Measurements from ENCODE around the gene CHAT. TPM values are rescaled to one million over a fixed set of nuclear protein-coding genes. Genes with fewer than 3 reads are reported as not detected.

CHAT gene
- total RNA-seq (not detected), polyA plus RNA-seq (not detected)
- long read RNA-seq, donor 1: 0 reads
- long read RNA-seq, donor 2: 0 reads

GRCh38 chr10:49613882-49614241, at the start of gene CHAT:
Gene CHAT, plus strand, starts transcription at chr10:49614037. Its CDS starts 153 bp downstream, at chr10:49614190.
- peaks cover 0 to 36% (median 15%) of the 10 kb centered on the region in 6 donors for H3K4me1 ChIP-seq
- 2 to 9% (median 4%) methylated on average over 9 to 10 of the region's 10 CpGs for WGBS, 5 donors
- peak; percentile 47 for DNase-seq

GRCh38 chr10:49564461-49565009, 49.3 kb upstream of the CHAT start:
- H3K27ac ChIP-seq: no peak overlapping the region

More at GRCh38 chr10:49613882-49614241, at the start of gene CHAT:
- no peak within 1 kb of the TSS for H3K27ac ChIP-seq
- intact Hi-C loops (cut with DNase I; ENCODE audit: low total_unique reads): no loop called here
- H3K27me3 ChIP-seq (replicated peaks in 1 of 7): peaks cover 2 to 100% (median 76%) of the 10 kb centered on the region in 7 donors
- no peak within 1 kb of the TSS for H3K4me3 ChIP-seq
- peaks cover 0 to 18% (median 0%) of the 10 kb centered on the region in 8 donors for H3K9me3 ChIP-seq
- no peaks in the 10 kb centered on the region for H3K36me3 ChIP-seq
- TF ChIP-seq POLR2A (IDR thresholded peaks at IDR 0.05): no peak

GRCh38 chr10:49567810-49568209, 46.0 kb upstream of the CHAT start:
- Histone ChIP-seq H3K4me1 (no peaks in the 10 kb centered on the region), H3K27ac (no peak overlapping the region), H3K9me3 (peaks cover 0 to 13% (median 0%) of the 10 kb centered on the region in 8 donors), H3K27me3 (replicated peaks in 1 of 7) (peaks cover 0 to 27% (median 0%) of the 10 kb centered on the region in 7 donors), H3K36me3 (no peaks in the 10 kb centered on the region), H3K4me3 (no peak overlapping the region)
- TF ChIP-seq CTCF (IDR thresholded peaks at IDR 0.05 in 8 of 11, conservative IDR thresholded peaks at IDR 0.05 in 3 of 11) (no peak), POLR2AphosphoS5 (IDR thresholded peaks at IDR 0.05) (no peak)
- intact Hi-C loops (cut with DNase I; ENCODE audit: low total_unique reads): no loop called here
- DNase-seq: no peak
- 58 to 94% (median 82%) methylated on average over 1 of the region's 1 CpG for WGBS, 5 donors

More at GRCh38 chr10:49564461-49565009, 49.3 kb upstream of the CHAT start:
- Histone ChIP-seq H3K4me1 (no peaks in the 10 kb centered on the region), H3K9me3 (peaks cover 0 to 9% (median 0%) of the 10 kb centered on the region in 8 donors), H3K36me3 (no peaks in the 10 kb centered on the region), H3K4me3 (no peak overlapping the region), H3K27me3 (replicated peaks in 1 of 7) (peaks cover 0 to 35% (median 0%) of the 10 kb centered on the region in 7 donors)
- no peak for DNase-seq
- TF ChIP-seq POLR2AphosphoS5 (IDR thresholded peaks at IDR 0.05) (no peak), CTCF (IDR thresholded peaks at IDR 0.05 in 8 of 11, conservative IDR thresholded peaks at IDR 0.05 in 3 of 11) (no peak), POLR2A (IDR thresholded peaks at IDR 0.05) (no peak)
- intact Hi-C loops (cut with DNase I; ENCODE audit: low total_unique reads): no loop called here
- WGBS, 5 donors: 71 to 89% (median 85%) methylated on average over 4 of the region's 4 CpGs

- H3K27me3 ChIP-seq (replicated peaks in 1 of 7): peaks cover 0 to 23% (median 0%) of the 10 kb centered on the region in 7 donors
- intact Hi-C loops (cut with DNase I; ENCODE audit: low total_unique reads): no loop called here
- WGBS, 5 donors: 36 to 72% (median 59%) methylated on average over 2 of the region's 2 CpGs
Measured at GRCh38 chr10:49568235-49568634, 45.6 kb upstream of the CHAT start.

More at GRCh38 chr10:49568235-49568634, 45.6 kb upstream of the CHAT start:
- Histone ChIP-seq H3K9me3 (peaks cover 0 to 13% (median 0%) of the 10 kb centered on the region in 8 donors), H3K4me3 (no peak overlapping the region), H3K27ac (no peak overlapping the region), H3K4me1 (no peaks in the 10 kb centered on the region), H3K36me3 (no peaks in the 10 kb centered on the region)
- no peak for TF ChIP-seq CTCF (IDR thresholded peaks at IDR 0.05 in 8 of 11, conservative IDR thresholded peaks at IDR 0.05 in 3 of 11)
- no peak for TF ChIP-seq POLR2AphosphoS5 (IDR thresholded peaks at IDR 0.05)
- TF ChIP-seq POLR2A (IDR thresholded peaks at IDR 0.05): no peak
- no peak for DNase-seq

Measured in spleen (tissue), 13 donors.